ENCODE measurements around the gene TMEM120B.
"Not testable (repeated sequence)": the region's sequence is repeated elsewhere in the genome, so short reads cannot be mapped to it uniquely, and the experiment has no call there.

Gene TMEM120B

GRCh38 chr12:121688966-121689365, 23.6 kb upstream of the TMEM120B start:
- FAIRE-seq (no peak), DNase-seq (ENCODE audit: insufficient read length, low spot score) (no peak)
- no peak for TF ChIP-seq POU2F2 (IDR thresholded peaks at IDR 0.05; ENCODE audit: low read depth, low read length)
- no peak for TF ChIP-seq SPI1 (IDR thresholded peaks at IDR 0.05; ENCODE audit: low read depth, low read length)

- no peak for FAIRE-seq
- TF ChIP-seq POLR2A (IDR thresholded peaks at IDR 0.05; ENCODE audit: low read depth, low read length) (no peak), PAX5 (IDR thresholded peaks at IDR 0.05; ENCODE audit: insufficient read depth, low read length, severe bottlenecking) (no peak), POU2F2 (IDR thresholded peaks at IDR 0.05; ENCODE audit: low read depth, low read length) (no peak), TAF1 (IDR thresholded peaks at IDR 0.05; ENCODE audit: low read depth, low read length) (no peak), POLR2AphosphoS5 (IDR thresholded peaks at IDR 0.05; ENCODE audit: low read depth, low read length) (no peak), SPI1 (IDR thresholded peaks at IDR 0.05; ENCODE audit: low read depth, low read length) (no peak)
- no peak for DNase-seq (ENCODE audit: insufficient read length, low spot score)
These were observed 23.1 kb upstream of the TMEM120B start for GRCh38 chr12:121689430-121689829.

- not testable (repeated sequence) for DNase-seq (ENCODE audit: insufficient read length, low spot score); FAIRE-seq
These were observed 19.8 kb upstream of the TMEM120B start for GRCh38 chr12:121692744-121693143.

- TF ChIP-seq POU2F2 (IDR thresholded peaks at IDR 0.05; ENCODE audit: low read depth, low read length) (no peak), SPI1 (IDR thresholded peaks at IDR 0.05; ENCODE audit: low read depth, low read length) (no peak), TAF1 (IDR thresholded peaks at IDR 0.05; ENCODE audit: low read depth, low read length) (no peak), POLR2A (IDR thresholded peaks at IDR 0.05; ENCODE audit: low read depth, low read length) (no peak), POLR2AphosphoS5 (IDR thresholded peaks at IDR 0.05; ENCODE audit: low read depth, low read length) (no peak), PAX5 (IDR thresholded peaks at IDR 0.05; ENCODE audit: insufficient read depth, low read length, severe bottlenecking) (no peak)
- DNase-seq (ENCODE audit: insufficient read length, low spot score) = no peak
- no peak for FAIRE-seq
These were observed 19.3 kb upstream of the TMEM120B start for GRCh38 chr12:121693155-121693687.

- FAIRE-seq = no peak
- DNase-seq (ENCODE audit: insufficient read length, low spot score) = peak; percentile 26
- no peak for TF ChIP-seq POLR2AphosphoS5 (IDR thresholded peaks at IDR 0.05; ENCODE audit: low read depth, low read length)
- no peak for TF ChIP-seq TAF1 (IDR thresholded peaks at IDR 0.05; ENCODE audit: low read depth, low read length)
- no peak for TF ChIP-seq POLR2A (IDR thresholded peaks at IDR 0.05; ENCODE audit: low read depth, low read length)
- TF ChIP-seq PAX5 (IDR thresholded peaks at IDR 0.05; ENCODE audit: insufficient read depth, low read length, severe bottlenecking) = no peak
- no peak for TF ChIP-seq POU2F2 (IDR thresholded peaks at IDR 0.05; ENCODE audit: low read depth, low read length)
- no peak for TF ChIP-seq SPI1 (IDR thresholded peaks at IDR 0.05; ENCODE audit: low read depth, low read length)
These were observed 15.4 kb upstream of the TMEM120B start for GRCh38 chr12:121697093-121697698.

GRCh38 chr12:121697861-121698260, 14.7 kb upstream of the TMEM120B start:
- not testable (repeated sequence) for FAIRE-seq; DNase-seq (ENCODE audit: insufficient read length, low spot score)

DNA sequence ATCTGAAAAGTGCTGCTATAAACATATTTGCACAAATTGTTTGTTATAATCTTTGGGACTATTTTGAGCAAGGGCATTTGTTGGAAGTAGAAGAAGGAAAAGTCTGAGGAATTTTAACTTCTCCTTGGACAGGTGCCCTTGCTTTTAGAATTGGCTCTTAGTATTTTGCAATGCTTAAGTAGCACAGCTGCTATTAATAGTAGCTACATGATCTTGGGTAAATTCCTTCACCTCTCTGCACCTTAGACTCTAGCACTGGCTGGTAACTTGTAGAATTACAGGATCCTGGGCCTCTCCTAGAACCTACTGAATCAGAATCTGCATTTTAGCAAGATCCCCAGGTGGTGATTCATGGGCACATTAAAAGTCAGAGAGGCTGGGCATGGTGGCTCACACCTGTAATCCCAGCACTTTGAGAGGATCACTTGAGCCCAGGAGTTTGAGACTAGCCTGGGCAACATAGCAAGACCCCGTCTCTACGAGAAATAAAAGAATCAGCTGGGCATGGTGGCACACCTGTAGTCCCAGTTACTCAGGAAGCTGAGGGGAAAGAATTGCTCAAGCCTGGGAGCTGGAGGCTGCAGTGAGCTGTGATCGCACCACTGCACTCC, 10.8 kb upstream of the TMEM120B start:
- TF ChIP-seq PAX5 (IDR thresholded peaks at IDR 0.05; ENCODE audit: insufficient read depth, low read length, severe bottlenecking) (no peak), POLR2A (IDR thresholded peaks at IDR 0.05; ENCODE audit: low read depth, low read length) (no peak), SPI1 (IDR thresholded peaks at IDR 0.05; ENCODE audit: low read depth, low read length) (no peak)
- no peak for DNase-seq (ENCODE audit: insufficient read length, low spot score)

DNA sequence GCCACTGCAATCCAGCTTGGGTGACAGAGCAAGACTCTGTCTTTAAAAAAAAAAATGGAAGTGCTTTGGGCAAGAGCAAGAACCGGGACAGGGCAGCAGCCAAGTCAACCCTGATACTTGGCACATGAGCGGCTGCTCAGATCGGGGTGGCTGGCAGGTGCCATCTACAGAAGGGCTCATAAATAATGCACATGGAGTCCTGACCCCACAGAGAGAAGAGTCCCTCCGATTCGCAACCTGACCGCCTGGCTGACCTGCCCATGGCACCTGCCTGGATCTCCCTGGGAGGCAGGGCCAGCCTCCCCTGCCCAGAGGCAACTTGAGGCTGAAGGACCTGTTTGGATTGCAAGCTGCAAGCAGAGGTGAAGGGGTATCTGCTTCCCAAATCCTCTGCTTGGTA, 9.6 kb upstream of the TMEM120B start:
- DNase-seq (ENCODE audit: insufficient read length, low spot score) (no peak), FAIRE-seq (no peak)
- no peak for TF ChIP-seq POLR2AphosphoS5 (IDR thresholded peaks at IDR 0.05; ENCODE audit: low read depth, low read length)
- no peak for TF ChIP-seq PAX5 (IDR thresholded peaks at IDR 0.05; ENCODE audit: insufficient read depth, low read length, severe bottlenecking)
- TF ChIP-seq TAF1 (IDR thresholded peaks at IDR 0.05; ENCODE audit: low read depth, low read length) = no peak
- no peak for TF ChIP-seq SPI1 (IDR thresholded peaks at IDR 0.05; ENCODE audit: low read depth, low read length)
- no peak for TF ChIP-seq POU2F2 (IDR thresholded peaks at IDR 0.05; ENCODE audit: low read depth, low read length)
- TF ChIP-seq POLR2A (IDR thresholded peaks at IDR 0.05; ENCODE audit: low read depth, low read length) = no peak

More for the DNA sequence above, 10.8 kb upstream of the TMEM120B start:
- FAIRE-seq = no peak

- FAIRE-seq (no peak), DNase-seq (ENCODE audit: insufficient read length, low spot score) (no peak)
- TF ChIP-seq POLR2AphosphoS5 (IDR thresholded peaks at IDR 0.05; ENCODE audit: low read depth, low read length) (no peak), TAF1 (IDR thresholded peaks at IDR 0.05; ENCODE audit: low read depth, low read length) (no peak), POLR2A (IDR thresholded peaks at IDR 0.05; ENCODE audit: low read depth, low read length) (no peak), PAX5 (IDR thresholded peaks at IDR 0.05; ENCODE audit: insufficient read depth, low read length, severe bottlenecking) (no peak), SPI1 (IDR thresholded peaks at IDR 0.05; ENCODE audit: low read depth, low read length) (no peak), POU2F2 (IDR thresholded peaks at IDR 0.05; ENCODE audit: low read depth, low read length) (no peak)
These were observed 7.0 kb upstream of the TMEM120B start for GRCh38 chr12:121705514-121705913.

GRCh38 chr12:121708313-121709063, 4.1 kb upstream of the TMEM120B start:
- FAIRE-seq (no peak), DNase-seq (ENCODE audit: insufficient read length, low spot score) (no peak)
- TF ChIP-seq PAX5 (IDR thresholded peaks at IDR 0.05; ENCODE audit: insufficient read depth, low read length, severe bottlenecking) (no peak), POLR2AphosphoS5 (IDR thresholded peaks at IDR 0.05; ENCODE audit: low read depth, low read length) (no peak), SPI1 (IDR thresholded peaks at IDR 0.05; ENCODE audit: low read depth, low read length) (no peak), POU2F2 (IDR thresholded peaks at IDR 0.05; ENCODE audit: low read depth, low read length) (no peak), POLR2A (IDR thresholded peaks at IDR 0.05; ENCODE audit: low read depth, low read length) (no peak), TAF1 (IDR thresholded peaks at IDR 0.05; ENCODE audit: low read depth, low read length) (no peak)
